ENCODE measurements around the gene VPS45. TPM values are rescaled to one million over a fixed set of nuclear protein-coding genes. Genes with fewer than 3 reads are reported as not detected.
A peak's percentile ranks its signal among the peaks of the same experiment; 100 is the strongest.

Gene VPS45
- polyA plus RNA-seq, 1 of the 3 experiments (the other 2 are of a cell fraction), result 31.5 TPM

- H3K79me2 ChIP-seq (ENCODE audit: insufficient read depth), result peaks cover 24% of the 10 kb centered on the region
- H3K9me3 ChIP-seq, result no peaks in the 10 kb centered on the region
- H3K27me3 ChIP-seq (ENCODE audit: insufficient read depth), result no peaks in the 10 kb centered on the region
- no peaks in the 10 kb centered on the region for H3K9me2 ChIP-seq
- H3K9ac ChIP-seq, result no peak overlapping the region; the same call in 1 of the 2 replicates
- peaks cover 34% of the 10 kb centered on the region for H3F3A ChIP-seq (replicated peaks; ENCODE audit: insufficient read depth)
- ChIA-PET CTCF (interaction anchor here (1.3 to 2.3 kb wide), 3 partner anchors 11 to 107 kb away, joined by 3 to 12 read pairs (median 3); no protein-coding TSS in a partner anchor), POLR2A (no interaction called here)
- peak overlapping the region; percentile 57 for H3K4me2 ChIP-seq
- H3K4me3 ChIP-seq (ENCODE audit: low read depth in 2 of 2, low read length in 1 of 2), result no peak overlapping the region
- no peak for DNase-seq
- WGBS (ENCODE audit: low lambda C conversion rate), result 21% methylated on average over 3 of the region's 3 CpGs
- peaks cover 15 to 16% of the 10 kb centered on the region in 2 experiments for H3K4me1 ChIP-seq (ENCODE audit: control insufficient read depth in 1 of 2, insufficient read depth in 2 of 2, low read depth in 1 of 2, low read length in 1 of 2)
- 0 out of 2 replicates have a peak, but pooled peaks have one; percentile 50 for TF ChIP-seq SIN3A (IDR thresholded peaks at IDR 0.05; ENCODE audit: borderline replicate concordance, low read depth, low read length)
- TF ChIP-seq EP300 (IDR thresholded peaks at IDR 0.05; ENCODE audit: borderline replicate concordance in 1 of 2, low read depth in 1 of 2, low read length in 1 of 2), result peak in 1 of 2 experiments; percentile 70; a peak in 1 of 4 replicates
- TF ChIP-seq FOXM1 (IDR thresholded peaks at IDR 0.05; ENCODE audit: low read depth), result 0 out of 2 replicates have a peak, but pooled peaks have one; percentile 36
- peak; percentile 92 for TF ChIP-seq NFIC (IDR thresholded peaks at IDR 0.05; ENCODE audit: borderline replicate concordance)
- TF ChIP-seq EZH2phosphoT487 (IDR thresholded peaks at IDR 0.05; ENCODE audit: borderline replicate concordance, low read depth), result no peak
- TF ChIP-seq ELF1 (IDR thresholded peaks at IDR 0.05), result no peak
- TF ChIP-seq GABPA (IDR thresholded peaks at IDR 0.05; ENCODE audit: low read depth), result no peak
- 0 out of 2 replicates have a peak, but pooled peaks have one; percentile 29 for TF ChIP-seq TEAD4 (IDR thresholded peaks at IDR 0.05; ENCODE audit: borderline replicate concordance, insufficient read depth)
- TF ChIP-seq FOSL2 (IDR thresholded peaks at IDR 0.05; ENCODE audit: borderline replicate concordance, low read depth), result peak; percentile 89
- TF ChIP-seq POLR2AphosphoS5 (IDR thresholded peaks at IDR 0.05; ENCODE audit: low read depth, low read length), result peak; percentile 21; the same call in 1 of the 2 replicates
- 0 out of 2 replicates have a peak, but pooled peaks have one; percentile 44 for TF ChIP-seq MEF2A (IDR thresholded peaks at IDR 0.05; ENCODE audit: borderline replicate concordance, low read depth)
- peak; percentile 26; the same call in 1 of the 2 replicates for TF ChIP-seq RFX5 (IDR thresholded peaks at IDR 0.05; ENCODE audit: low read length)
- TF ChIP-seq MAX (IDR thresholded peaks at IDR 0.05; ENCODE audit: low read depth), result no peak
- peak; percentile 69 for TF ChIP-seq TCF12 (IDR thresholded peaks at IDR 0.05)
- TF ChIP-seq PBX3 (IDR thresholded peaks at IDR 0.05), result peak; percentile 96
- no peak for TF ChIP-seq GATA2 (CRISPR knock-in tag; IDR thresholded peaks at IDR 0.05)
- TF ChIP-seq JUND (IDR thresholded peaks at IDR 0.05), result peak; percentile 82
- H4K20me1 ChIP-seq (ENCODE audit: insufficient read depth), result no peaks in the 10 kb centered on the region
- H2AFZ ChIP-seq (ENCODE audit: low read depth), result no peak overlapping the region
- H3K27ac ChIP-seq (ENCODE audit: low read depth in 2 of 2, low read length in 1 of 2), result peak overlapping the region; percentile 60 to 84
- no peaks in the 10 kb centered on the region for H3K36me3 ChIP-seq (replicated peaks in 1 of 2; ENCODE audit: control insufficient read depth in 1 of 2, insufficient read depth in 2 of 2, low read length in 1 of 2)
Measured at GRCh38 chr1:150061632-150062101, 5.9 kb upstream of the VPS45 start.

- no peak overlapping the region; the same call in 1 of the 2 replicates for H3K9ac ChIP-seq
- H3K4me1 ChIP-seq (ENCODE audit: control insufficient read depth in 1 of 2, insufficient read depth in 2 of 2, low read depth in 1 of 2, low read length in 1 of 2), result peaks cover 15 to 16% of the 10 kb centered on the region in 2 experiments
- no peaks in the 10 kb centered on the region for H3K9me2 ChIP-seq
- CTCF ChIA-PET, result interaction anchor here (1.0 to 2.8 kb wide), 5 partner anchors 11 to 107 kb away, joined by 3 to 12 read pairs (median 3); no protein-coding TSS in a partner anchor
- H3K4me2 ChIP-seq, result peak overlapping the region; percentile 57
- H2AFZ ChIP-seq (ENCODE audit: low read depth), result no peak overlapping the region
- H3K27ac ChIP-seq (ENCODE audit: low read depth in 2 of 2, low read length in 1 of 2), result peak overlapping the region; percentile 60 to 84; a peak in 3 of 4 replicates
- peaks cover 36% of the 10 kb centered on the region for H3F3A ChIP-seq (replicated peaks; ENCODE audit: insufficient read depth)
- POLR2A ChIA-PET, result no interaction called here
- H3K36me3 ChIP-seq (replicated peaks in 1 of 2; ENCODE audit: control insufficient read depth in 1 of 2, insufficient read depth in 2 of 2, low read length in 1 of 2), result no peaks in the 10 kb centered on the region
- no peak for TF ChIP-seq RAD21 (IDR thresholded peaks at IDR 0.05; ENCODE audit: low read length)
- 80% methylated on average over 4 of the region's 4 CpGs for WGBS (ENCODE audit: low lambda C conversion rate)
- no peaks in the 10 kb centered on the region for H4K20me1 ChIP-seq (ENCODE audit: insufficient read depth)
- no peaks in the 10 kb centered on the region for H3K27me3 ChIP-seq (ENCODE audit: insufficient read depth)
- no peak for DNase-seq
- no peak overlapping the region for H3K4me3 ChIP-seq (ENCODE audit: low read depth in 2 of 2, low read length in 1 of 2)
- H3K9me3 ChIP-seq, result no peaks in the 10 kb centered on the region
- peaks cover 28% of the 10 kb centered on the region for H3K79me2 ChIP-seq (ENCODE audit: insufficient read depth)
Measured at GRCh38 chr1:150062113-150062512, 5.5 kb upstream of the VPS45 start.
